NCI-H1930 (cell line): ENCODE measurements around the gene SPPL2B.
"Not testable (repeated sequence)": the region's sequence is repeated elsewhere in the genome, so short reads cannot be mapped to it uniquely, and the experiment has no call there.

ENCODE experiments used
- DNase-seq, 2 experiments: peaks; one replicate each; lab custom pipeline; 2025; lab: John Stamatoyannopoulos, UW

Gene SPPL2B

DNA sequence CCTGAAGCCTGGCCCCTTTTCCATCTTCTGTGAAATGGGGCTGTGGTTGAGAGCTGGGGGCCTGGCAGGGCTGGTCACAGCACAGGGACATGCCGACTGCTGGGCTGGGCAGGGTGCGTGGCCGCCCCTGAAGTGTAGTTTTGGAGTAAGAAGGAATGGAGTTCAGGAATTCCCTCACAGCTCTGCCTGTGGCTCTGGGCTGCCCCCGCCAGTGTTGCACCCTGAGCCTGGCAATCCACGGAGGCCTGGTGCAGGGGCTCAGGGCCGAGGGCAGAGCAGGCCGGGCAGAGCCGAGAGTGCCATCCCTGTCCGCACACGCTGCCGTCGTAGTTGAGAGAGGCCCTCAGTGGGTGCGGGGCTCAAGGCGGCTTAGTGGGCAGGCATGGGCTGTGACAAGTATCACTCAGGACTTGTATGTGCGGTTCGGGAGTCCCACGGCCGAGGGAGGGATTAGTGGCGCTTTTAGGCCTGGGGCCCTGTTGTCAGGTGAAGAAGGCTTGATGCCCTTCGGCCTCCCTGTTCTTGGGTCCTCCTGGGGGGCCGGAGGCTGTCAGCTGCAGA, 9.7 kb downstream of the SPPL2B start:
- no peak for DNase-seq

DNA sequence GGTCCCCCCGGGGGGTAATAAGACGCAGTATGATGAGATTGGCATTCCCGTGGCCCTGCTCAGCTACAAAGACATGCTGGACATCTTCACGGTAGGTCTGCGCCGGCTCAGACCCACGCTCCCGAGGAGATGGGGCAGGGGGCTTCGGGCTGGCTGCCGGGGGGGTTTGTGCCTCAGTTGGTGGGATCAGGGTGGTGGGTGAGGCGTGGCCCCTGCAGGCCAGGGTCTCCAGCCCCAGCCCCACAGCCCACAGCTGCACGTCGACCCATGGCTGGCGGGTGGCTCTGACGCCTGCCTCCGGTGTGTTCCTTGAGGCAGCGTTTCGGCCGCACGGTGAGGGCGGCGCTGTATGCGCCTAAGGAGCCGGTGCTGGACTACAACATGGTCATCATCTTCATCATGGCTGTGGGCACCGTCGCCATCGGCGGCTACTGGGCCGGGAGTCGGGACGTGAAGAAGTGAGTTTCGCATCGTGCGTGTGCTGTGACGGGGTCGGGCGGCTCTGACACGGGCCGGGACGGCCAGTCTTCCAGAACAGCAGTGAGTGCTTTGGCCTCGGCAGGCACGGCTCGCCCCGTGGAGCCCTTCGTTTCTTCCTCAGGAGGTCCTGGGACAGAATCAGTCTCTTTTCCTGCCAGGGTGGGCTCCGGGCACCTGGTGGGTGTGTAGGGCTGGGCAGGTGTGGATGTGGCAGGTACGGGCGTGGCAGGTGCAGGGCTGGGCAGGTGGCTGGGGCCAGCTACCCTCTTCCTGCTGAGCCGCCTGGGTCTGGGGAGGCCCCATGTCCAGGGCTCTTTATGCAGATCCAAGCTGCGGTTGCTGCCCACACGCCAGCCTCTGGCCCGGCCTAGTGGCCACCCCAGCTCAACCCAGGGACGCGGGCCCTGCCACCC, 10.5 kb downstream of the SPPL2B start:
- no peak for DNase-seq

DNA sequence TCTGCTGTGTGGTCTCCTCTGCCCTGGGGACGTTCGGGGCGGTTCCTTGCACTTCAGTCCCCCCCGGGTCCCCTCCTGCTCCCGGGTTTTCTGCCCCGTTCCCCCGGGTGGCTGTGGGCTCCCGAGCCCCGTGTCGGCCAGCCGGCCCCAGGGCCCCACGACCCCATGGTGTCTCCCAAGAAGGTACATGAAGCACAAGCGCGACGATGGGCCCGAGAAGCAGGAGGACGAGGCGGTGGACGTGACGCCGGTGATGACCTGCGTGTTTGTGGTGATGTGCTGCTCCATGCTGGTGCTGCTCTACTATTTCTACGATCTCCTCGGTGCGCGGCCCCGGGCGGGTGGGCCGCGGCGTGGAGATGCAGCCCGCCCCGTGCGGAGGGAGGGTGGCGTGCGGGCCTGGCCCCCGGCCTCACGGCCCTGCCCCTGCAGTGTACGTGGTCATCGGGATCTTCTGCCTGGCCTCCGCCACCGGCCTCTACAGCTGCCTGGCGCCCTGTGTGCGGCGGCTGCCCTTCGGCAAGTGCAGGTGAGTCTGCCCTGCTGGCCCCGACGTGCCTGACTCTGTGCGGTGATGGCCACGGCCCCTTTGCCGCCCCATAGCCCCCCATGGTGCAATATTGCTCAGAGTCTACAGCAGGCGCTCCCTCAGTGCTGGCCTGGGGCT, 11.3 kb downstream of the SPPL2B start:
- no peak for DNase-seq

DNA sequence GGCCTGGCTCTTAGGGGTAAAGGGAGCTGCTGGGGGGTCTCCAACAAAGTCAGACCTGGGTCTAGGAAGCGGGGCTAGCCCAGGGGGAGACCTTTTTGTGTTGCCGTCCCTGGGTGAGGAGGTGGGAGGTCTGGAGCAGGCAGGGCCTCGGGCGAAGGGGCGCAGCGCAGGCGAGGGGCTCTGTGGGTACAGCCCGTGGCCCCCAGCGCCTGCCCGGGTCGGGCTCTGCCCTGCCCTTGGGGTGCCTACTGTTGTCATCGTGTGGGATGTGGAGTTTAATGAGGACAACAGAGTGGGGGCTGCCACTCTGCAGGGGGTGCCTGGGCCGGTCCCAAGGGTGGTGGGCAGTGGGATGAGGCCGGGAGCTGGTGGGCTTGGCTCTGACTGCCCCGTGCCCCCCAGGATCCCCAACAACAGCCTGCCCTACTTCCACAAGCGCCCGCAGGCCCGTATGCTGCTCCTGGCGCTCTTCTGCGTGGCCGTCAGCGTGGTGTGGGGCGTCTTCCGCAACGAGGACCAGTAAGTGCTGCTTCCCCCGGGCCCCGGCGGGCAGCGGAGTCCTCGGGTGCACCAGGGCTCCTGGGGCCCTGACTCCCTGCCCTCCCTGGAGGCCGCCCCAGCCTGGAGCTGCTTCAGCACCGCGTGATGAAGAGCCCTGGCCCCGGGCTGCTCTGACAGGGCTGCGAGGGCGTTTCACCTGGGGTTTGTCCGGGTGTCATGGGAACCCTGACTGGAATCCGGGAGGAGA, 12.2 kb downstream of the SPPL2B start:
- no peak for DNase-seq

DNA sequence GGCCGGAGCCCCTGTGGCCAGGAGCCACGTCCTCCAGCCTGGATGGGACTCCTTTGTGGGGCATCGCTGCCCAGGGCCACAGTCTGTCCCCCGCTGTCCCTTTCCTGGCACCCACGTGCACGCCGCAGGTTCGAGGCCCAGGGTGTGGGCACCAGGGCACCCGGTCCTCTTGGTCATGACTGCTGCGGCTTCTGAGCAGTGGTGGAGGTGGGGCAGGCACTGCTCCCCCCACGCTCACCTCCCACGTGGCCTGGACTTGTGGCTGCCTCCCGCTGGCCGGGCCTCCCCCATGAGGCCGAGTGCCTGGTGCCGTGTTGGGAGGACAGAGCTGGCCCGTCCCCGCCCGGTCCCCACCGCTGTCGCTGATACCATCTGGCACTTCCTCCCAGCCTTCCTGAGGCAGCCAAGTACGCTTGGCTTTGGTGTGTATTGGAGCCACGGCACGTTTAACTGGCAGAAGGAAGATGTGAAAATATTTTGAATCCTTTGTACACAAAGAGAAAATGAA, 12.8 kb downstream of the SPPL2B start:
- no peak for DNase-seq

DNA sequence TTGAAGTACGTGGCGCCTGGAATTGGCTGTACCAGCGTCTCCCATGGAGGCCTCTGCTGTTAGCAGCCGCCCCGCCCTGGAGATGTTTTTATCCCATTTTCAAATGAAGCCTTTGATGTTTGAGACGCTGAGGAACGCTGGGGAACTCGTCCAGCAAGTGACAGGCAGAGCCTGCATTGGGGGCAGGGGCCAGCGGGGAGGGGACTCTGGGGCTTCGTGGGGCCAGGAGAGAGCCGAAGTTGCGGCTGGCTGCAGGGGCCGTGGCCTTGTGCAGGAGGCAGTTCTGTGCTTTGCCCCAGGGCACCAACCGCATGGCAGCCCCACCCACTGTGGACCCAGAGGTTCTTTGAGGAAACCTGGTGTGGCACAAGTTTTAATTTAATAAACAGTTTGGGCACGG, 13.5 kb downstream of the SPPL2B start:
- DNase-seq, result no peak

DNA sequence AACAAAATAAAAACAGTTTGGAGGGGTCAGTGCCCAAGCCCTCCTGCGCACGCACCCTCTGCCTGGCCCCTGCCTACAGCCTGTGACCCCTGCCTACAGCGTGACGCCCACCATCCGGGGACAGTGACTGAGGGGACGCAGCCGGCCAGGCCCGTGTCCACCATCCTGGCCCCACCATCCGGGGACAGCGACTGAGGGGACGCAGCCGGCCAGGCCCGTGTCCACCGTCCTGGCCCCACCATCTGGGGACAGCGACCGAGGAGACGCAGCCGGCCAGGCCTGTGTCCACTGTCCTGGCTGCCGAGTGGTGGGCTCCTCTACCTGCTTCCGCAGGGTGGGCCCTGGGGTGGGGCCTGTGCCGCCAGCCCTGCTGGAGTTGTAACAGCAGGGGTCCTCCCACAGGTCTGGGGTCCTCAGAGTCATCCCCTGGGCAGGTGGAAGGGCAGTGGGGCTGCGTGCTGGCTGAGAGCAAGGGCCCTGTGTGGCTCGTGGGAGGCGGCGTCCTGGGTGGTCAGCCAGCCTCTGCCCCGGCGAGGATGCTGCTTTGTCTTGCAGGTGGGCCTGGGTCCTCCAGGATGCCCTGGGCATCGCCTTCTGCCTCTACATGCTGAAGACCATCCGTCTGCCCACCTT, 14.3 kb downstream of the SPPL2B start:
- no peak for DNase-seq

DNA sequence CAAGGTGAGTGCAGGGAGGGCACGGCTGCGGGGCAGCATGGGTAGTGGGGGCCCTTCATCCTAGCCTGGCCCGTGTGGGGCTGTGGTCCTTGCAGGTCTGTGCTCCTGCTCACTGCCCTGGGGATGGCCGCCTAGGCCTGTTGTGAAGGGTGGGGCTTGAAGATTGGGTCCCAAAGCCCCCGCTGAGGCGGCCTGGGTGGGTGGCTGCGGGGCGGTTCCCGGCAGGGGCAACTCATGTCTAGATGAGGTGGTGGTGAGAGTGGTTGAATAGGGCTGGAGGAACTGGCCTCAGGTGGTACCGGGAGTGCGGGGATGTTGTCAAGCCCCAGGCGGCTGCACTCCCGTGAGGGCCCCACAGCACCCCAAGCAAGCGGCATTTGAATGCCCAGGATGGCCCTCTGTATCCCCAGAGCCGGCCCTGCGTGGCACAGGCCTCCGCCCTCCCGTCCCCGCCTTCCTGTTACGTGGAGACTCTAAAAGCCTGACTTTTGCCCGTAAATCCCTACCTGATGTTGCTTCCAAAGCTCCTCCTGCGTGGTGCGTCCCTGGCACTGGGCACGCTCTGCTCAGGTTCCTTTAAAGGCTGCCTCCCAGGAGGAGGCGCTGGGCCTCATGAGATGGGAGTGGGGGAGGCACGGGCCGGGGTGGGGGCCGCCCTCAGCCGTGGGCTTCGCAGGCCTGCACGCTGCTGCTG, 15.0 kb downstream of the SPPL2B start:
- no peak for DNase-seq

DNA sequence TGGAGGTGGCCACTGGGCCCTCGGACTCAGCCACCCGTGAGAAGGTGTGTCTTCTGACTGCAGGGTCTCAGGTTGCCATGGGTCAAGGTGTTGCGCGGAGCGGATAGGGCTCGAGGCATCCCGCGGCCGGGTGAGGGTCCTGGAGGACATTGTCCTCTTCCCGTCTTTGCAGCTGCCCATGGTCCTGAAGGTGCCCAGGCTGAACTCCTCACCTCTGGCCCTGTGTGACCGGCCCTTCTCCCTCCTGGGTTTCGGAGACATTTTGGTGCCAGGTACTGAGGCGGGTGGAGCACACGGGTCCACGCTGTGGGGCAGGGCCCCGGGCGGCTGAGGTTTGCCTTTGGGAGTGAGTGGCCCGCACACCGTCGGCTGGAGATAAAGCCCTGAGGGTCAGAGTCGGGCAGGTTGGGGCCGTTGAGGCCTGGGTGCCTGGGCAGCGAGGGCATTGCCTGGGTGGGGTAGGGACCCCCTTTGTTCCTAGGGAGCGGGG, 15.9 kb downstream of the SPPL2B start:
- no peak for DNase-seq

DNA sequence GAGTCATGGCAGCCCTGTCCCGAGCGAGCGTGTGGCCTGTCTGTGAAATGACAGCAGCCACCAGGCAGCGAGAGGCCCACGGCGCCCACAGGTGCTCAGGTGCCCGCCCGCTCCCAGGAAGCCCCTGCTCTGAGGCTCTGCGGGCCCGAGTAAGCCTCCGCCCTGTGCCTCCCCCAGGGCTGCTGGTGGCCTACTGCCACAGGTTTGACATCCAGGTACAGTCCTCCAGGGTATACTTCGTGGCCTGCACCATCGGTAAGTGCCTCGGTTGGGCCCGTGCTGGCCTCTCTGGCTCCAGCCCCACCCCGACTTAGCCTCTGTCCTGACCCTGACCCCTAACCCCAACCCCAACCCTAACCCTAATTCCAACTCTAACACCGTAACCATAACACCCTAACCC, 16.6 kb downstream of the SPPL2B start:
- DNase-seq, result no peak

DNA sequence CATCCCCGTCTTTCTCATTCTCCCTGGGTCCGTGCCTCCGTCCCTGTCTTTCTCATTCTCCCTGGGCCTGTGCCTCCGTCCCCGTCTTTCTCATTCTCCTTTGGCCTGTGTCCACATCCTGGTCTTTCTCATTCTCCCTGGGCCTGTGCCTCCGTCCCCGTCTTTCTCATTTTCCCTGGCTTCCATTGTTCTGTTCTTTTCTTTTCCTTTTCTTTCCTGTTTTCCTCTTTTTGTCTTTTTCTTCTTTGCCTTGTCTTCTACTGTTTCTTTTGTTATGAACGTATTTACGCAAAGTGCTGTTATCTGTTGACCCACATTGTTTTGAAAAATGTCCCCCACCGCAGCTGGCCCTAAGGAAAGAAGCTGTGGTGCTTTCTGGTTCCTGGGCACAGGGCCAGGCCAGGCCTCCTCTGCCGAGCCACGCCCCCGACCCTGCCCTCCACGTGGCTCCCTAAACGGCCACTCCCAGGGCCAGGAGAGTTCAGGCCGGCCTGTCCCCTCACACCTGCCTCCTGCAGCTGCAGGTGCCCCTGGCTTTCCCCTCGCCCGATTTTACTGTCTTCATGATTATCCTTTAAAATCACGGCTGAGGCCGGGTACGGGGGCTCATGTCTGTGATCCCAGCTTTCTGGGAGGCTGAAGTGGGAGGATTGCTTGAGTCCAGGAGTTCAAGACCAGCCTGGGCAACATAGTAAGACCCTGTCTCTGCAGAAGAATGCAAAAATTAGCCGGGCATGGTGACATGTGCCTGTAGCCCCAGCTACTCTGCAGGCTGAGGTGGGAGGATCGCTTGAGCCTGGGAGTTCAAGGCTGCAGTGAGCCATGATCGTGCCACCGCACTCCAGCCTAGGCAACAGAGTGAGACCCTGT, 17.5 kb downstream of the SPPL2B start:
- DNase-seq, result no peak

DNA sequence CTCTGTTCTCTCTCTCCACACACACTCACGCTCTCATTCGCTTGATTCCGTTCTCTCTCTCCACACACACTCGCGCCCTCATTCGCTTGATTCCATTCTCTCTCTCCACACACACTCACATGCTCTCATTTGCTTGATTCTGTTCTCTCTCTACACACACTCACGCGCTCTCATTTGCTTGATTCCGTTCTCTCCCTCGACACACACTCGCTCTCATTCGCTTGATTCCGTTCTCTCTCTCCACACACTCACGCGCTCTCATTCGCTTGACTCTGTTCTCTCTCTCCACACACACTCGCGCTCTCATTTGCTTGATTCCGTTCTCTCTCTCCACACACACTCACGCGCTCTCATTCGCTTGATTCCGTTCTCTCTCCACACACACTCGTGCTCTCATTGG, 21.3 kb downstream of the SPPL2B start:
- not testable (repeated sequence) for DNase-seq

DNA sequence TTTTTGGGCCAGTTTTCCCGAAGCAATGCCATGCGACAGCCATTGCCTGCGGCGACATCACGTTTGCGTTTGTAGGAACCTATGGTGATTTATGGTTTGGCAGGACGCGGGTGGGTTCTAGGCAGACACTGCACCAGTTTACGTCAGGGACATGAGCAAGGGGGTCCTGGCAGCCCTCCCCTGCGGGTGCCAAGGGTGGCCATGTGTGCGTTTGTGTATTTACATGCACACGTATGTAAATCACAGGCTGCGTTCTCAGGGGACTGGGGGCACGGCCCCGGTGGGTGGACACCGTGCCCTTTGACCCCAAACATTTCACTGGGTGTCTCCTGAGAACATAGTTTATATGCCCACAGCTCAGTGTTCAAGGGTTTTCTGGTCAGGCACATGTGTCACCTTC, 22.2 kb downstream of the SPPL2B start:
- no peak for DNase-seq

DNA sequence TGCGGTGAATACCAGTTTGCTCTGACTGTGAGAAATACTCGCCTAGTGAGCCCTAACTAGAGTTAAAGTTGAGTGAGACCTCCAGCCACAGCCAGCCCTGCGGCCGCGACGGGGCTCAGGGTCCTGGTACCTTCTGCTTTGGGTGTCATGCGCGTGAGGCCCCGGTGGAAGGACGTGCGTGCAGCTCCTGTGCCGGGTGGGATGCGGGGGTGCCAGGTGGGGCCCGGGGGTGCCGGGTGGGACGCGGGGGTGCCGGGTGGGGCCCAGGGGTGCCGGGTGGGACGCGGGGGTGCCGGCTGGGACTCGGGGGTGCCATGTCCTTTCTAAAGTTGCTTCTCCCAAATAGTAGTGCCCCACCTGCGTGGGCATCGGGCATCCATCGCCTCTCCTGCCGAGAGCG, 23.1 kb downstream of the SPPL2B start:
- DNase-seq, result no peak

DNA sequence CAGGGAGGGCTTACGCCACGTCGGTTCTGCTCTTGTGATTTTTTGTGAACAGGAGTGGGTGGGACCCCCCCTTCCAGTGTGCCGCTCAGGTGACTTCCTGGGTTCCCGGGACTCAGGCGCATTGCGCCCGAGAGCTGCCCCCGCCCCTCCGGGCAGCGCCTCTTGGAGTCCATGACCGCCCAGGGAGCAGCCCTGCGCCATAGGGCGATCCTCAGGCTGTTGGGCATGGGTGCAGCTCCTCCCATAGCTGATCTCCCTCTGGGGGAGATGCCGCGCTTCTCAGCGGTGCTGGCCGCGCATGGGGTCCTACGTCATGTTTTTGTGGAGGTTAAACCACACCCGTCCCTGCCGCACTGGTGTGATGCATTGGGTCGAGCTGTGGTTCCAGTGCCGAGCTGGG, 23.6 kb downstream of the SPPL2B start:
- DNase-seq, result no peak

DNA sequence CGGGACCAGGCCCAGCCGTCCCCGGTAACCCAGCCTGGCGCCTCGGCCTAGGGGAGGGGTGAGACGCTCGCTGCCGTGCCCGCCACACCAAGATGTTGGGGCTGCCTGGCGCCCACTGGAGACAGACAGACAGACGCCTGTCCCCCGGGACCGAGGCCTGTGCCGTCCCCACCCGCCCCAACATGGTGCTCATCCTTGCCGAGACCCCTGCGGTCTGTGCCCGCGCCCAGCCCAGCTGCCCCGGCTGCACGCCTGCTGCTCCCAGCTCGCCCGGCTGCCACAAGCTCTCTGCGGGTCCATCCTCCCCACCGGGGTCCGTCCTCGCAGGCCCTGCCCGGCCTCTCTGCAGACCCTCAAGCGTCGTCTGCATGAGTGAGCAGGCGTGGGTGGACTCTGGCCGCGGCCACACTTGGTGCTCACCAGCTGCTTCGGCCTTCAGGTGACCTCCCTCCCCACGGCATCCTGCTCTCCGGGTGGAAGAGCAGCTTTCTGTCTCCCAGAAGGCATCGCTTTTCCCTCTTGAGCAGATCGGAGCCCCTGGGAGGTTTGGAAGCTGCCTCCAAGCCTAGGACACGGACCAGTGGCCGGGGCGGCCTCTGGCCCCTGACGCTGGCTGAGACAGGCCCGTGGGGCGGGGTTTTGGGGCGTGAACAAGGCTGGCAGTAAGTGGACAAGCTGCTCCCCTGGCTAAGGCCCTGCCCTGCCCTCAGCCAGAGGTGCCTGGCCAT, 24.8 kb downstream of the SPPL2B start:
- no peak for DNase-seq

DNA sequence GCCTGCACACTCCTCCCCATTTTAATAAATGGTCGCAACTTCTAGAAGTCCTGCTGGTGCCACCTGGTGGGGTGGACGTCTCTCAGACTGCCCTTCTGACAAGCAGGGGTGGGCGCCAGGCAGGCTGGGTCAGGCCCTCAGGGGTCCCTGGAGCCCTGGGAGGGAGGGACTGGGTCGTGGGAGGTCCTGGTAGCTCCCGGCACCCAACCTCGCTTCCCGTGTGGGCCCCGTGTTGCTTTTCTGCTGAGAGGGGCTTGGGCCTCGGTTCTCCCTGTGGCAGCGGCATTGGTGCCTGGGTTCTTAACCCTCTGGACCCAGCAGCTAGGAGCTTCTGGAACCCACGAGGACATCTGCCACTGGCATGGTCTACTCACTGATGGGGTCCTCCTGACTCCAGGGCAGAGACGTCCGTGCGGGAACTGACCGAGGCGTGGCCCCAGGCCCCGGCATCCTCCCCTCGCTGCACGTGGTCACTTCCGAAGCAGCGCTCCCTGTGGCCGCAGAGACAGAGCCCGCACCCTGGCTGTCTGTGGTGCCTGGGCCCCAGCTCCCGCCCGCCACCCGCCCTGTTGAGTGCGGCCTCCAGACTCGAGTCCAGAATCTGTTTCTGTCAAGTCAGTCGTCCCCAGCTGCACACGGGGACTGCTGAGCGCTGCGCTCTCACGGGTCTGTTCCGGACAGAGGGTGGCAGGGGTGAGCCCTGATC, 25.6 kb downstream of the SPPL2B start:
- DNase-seq, result no peak

DNA sequence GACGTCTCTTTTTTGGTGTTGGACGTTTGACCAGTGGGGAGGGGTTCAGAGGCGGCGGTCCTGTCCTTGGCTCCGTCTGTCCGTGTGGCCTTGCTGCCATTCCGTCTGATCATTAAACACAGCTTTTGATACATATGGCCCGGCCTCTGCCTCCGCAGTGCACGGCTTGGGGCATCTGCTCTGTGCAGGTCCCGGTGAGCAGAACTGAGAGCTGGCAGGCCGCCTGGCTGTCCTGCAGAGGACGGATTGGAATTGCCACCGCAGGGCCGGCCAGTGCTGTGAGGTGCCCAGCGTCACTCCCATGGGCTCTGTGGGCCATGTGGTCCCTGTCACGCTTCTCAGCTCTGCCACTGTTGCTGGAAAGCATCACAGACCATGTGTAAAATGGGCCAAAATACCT, 26.2 kb downstream of the SPPL2B start:
- no peak for DNase-seq
